GM23248 (cell line): ENCODE measurements around the gene DGKH. TPM values are rescaled to one million over a fixed set of nuclear protein-coding genes. Genes with fewer than 3 reads are reported as not detected.

ENCODE experiments used
- DNase-seq: peaks from one replicate; pipeline ENCODE4 v3.0.0-alpha.2; 2015
- H2AFZ ChIP-seq: fragments of 200-600 bp; sonication (generic); 2 replicates; pipeline ENCODE4 v1.6.1; 2016; ENCODE audit warnings: antibody characterized with exemption
- H3F3A ChIP-seq: fragments of 200-600 bp; sonication (generic); 2 replicates; pipeline ENCODE4 v1.6.1; 2016; ENCODE audit warnings: mild to moderate bottlenecking, antibody characterized with exemption, mixed run types; ENCODE audit not compliant: insufficient read depth
- H3K27ac ChIP-seq: fragments of 200-600 bp; sonication (generic); 2 replicates; pipeline ENCODE4 v1.5.1; 2016; ENCODE audit warnings: mild to moderate bottlenecking
- H3K27me3 ChIP-seq: fragments of 200-600 bp; sonication (generic); replicated peaks from 2 replicates; pipeline ENCODE4 v1.6.1; 2016; ENCODE audit warnings: mild to moderate bottlenecking; ENCODE audit not compliant: insufficient read depth
- H3K36me3 ChIP-seq: fragments of 200-600 bp; sonication (generic); 2 replicates; pipeline ENCODE4 v1.6.1; 2016; ENCODE audit warnings: low read depth, mild to moderate bottlenecking
- H3K4me1 ChIP-seq: fragments of 200-600 bp; sonication (generic); 2 replicates; pipeline ENCODE4 v1.6.1; 2016; ENCODE audit warnings: mild to moderate bottlenecking; ENCODE audit not compliant: insufficient read depth
- H3K4me2 ChIP-seq: fragments of 200-600 bp; sonication (generic); one replicate; pipeline ENCODE4 v1.6.1; 2016; ENCODE audit warnings: mild to moderate bottlenecking; ENCODE audit not compliant: unreplicated experiment
- H3K4me3 ChIP-seq: fragments of 200-600 bp; sonication (generic); 2 replicates; pipeline ENCODE4 v1.5.1; 2016; ENCODE audit warnings: mild to moderate bottlenecking
- H3K79me2 ChIP-seq: fragments of 200-600 bp; sonication (generic); 2 replicates; pipeline ENCODE4 v1.6.1; 2016; ENCODE audit warnings: mild to moderate bottlenecking; ENCODE audit not compliant: insufficient read depth
- H3K9ac ChIP-seq: fragments of 200-600 bp; sonication (generic); 2 replicates; pipeline ENCODE4 v1.6.1; 2016; ENCODE audit warnings: mild to moderate bottlenecking
- H3K9me2 ChIP-seq: fragments of 200-600 bp; sonication (generic); 2 replicates; pipeline ENCODE4 v1.6.1; 2016; ENCODE audit warnings: mixed run types, mild to moderate bottlenecking, moderate library complexity; ENCODE audit not compliant: insufficient read depth
- H3K9me3 ChIP-seq: fragments of 200-600 bp; sonication (generic); one replicate; pipeline ENCODE4 v1.6.1; 2017; ENCODE audit warnings: low read depth
- H4K20me1 ChIP-seq: fragments of 200-600 bp; sonication (generic); 2 replicates; pipeline ENCODE4 v1.6.0; 2016; ENCODE audit not compliant: insufficient read depth
- EZH2 ChIP-seq: fragments of 200-600 bp; sonication (generic); IDR thresholded peaks from 2 replicates; pipeline ENCODE4 v1.6.1; 2018; ENCODE audit warnings: antibody characterized with exemption, mild to moderate bottlenecking; ENCODE audit not compliant: insufficient read depth, poor library complexity, severe bottlenecking
- EZH2phosphoT487 ChIP-seq: fragments of 200-600 bp; sonication (generic); IDR thresholded peaks from 2 replicates; pipeline ENCODE4 v1.6.1; 2018; ENCODE audit warnings: antibody characterized with exemption, moderate library complexity, mild to moderate bottlenecking, low read depth; ENCODE audit not compliant: insufficient read depth
- WGBS, 2 experiments: methylation state at CpG; one replicate each; pipeline ENCODE4 v1.1.6; 2015 to 2017; ENCODE audit warnings: low lambda C conversion rate in 2 of 2, low coverage in 1 of 2; ENCODE audit errors: missing lambda C conversion rate in 2 of 2; 5-methylcytosine and 5-hydroxymethylcytosine counted together
- in situ Hi-C: fragments of 300-500 bp; cut with MboI; formaldehyde crosslinking; loops from 2 replicates; pipeline ENCODE4 v1.15.0; 2020
- polyA plus RNA-seq: library from polyadenylated mRNA; unstranded; fragments of >200 nt; fragmentation: Nextera tagmentation; extraction: Ambion mirVana; gene quantifications from 2 replicates; pipeline ENCODE4 v1.2.1, GENCODE V29; 2016
- total RNA-seq: library from RNA; depleted of rRNA; stranded (reverse); fragments of >200 nt; shearing (Covaris generic); gene quantifications from 2 replicates; pipeline ENCODE4 v1.2.3, GENCODE V29; 2014

The DGKH gene
- total and polyA plus RNA-seq, 2 experiments from 2014 or later: 1.4 to 7.1 TPM

- Histone ChIP-seq H3K9me2 (no peaks in the 10 kb centered on the region), H3K79me2 (peaks cover 63% of the 10 kb centered on the region), H3F3A (no peaks in the 10 kb centered on the region), H3K4me3 (no peak overlapping the region), H3K27ac (no peak overlapping the region), H3K9me3 (no peaks in the 10 kb centered on the region), H3K4me2 (no peak overlapping the region), H3K36me3 (no peaks in the 10 kb centered on the region), H3K9ac (no peak overlapping the region), H3K27me3 (no peaks in the 10 kb centered on the region), H3K4me1 (0 out of 2 replicates have a peak, but pooled peaks cover 8% of the 10 kb centered on the region), H2AFZ (no peak overlapping the region), H4K20me1 (0 out of 2 replicates have a peak, but pooled peaks cover 3% of the 10 kb centered on the region)
- no peak for DNase-seq
- in situ Hi-C loops: loop anchor here (10.0 kb wide), 1 partner anchor 725 kb away; no protein-coding TSS in a partner anchor
- 93 to 98% methylated on average over 1 of the region's 1 CpG for WGBS, 2 experiments
- no peak for TF ChIP-seq EZH2
- no peak for TF ChIP-seq EZH2phosphoT487
Observed at GRCh38 chr13:42119875-42120274, 71.4 kb downstream of the DGKH start.

- H3K9ac ChIP-seq: no peak overlapping the region
- H3F3A ChIP-seq: no peaks in the 10 kb centered on the region
- in situ Hi-C loops: no loop called here
- no peaks in the 10 kb centered on the region for H3K9me3 ChIP-seq
- peaks cover 50% of the 10 kb centered on the region for H3K79me2 ChIP-seq
- no peaks in the 10 kb centered on the region for H3K4me1 ChIP-seq
- H2AFZ ChIP-seq: no peak overlapping the region
- no peak overlapping the region for H3K4me2 ChIP-seq
- H3K27ac ChIP-seq: no peak overlapping the region
- no peak overlapping the region for H3K4me3 ChIP-seq
- no peaks in the 10 kb centered on the region for H3K27me3 ChIP-seq
- H3K9me2 ChIP-seq: no peaks in the 10 kb centered on the region
- WGBS, 2 experiments: 93 to 96% methylated on average over 2 of the region's 2 CpGs
- no peak for DNase-seq
- H3K36me3 ChIP-seq: peaks cover under 1% of the 10 kb centered on the region; the same call in 1 of the 2 replicates
- H4K20me1 ChIP-seq: 0 out of 2 replicates have a peak, but pooled peaks cover 3% of the 10 kb centered on the region
- no peak for TF ChIP-seq EZH2
- no peak for TF ChIP-seq EZH2phosphoT487
Observed at GRCh38 chr13:42123600-42123999, 75.2 kb downstream of the DGKH start.

GRCh38 chr13:42125046-42125445 lies 76.6 kb downstream of the DGKH start:
- 97 to 100% methylated on average over 2 of the region's 2 CpGs for WGBS, 2 experiments
- H3F3A ChIP-seq: no peaks in the 10 kb centered on the region
- 0 out of 2 replicates have a peak, but pooled peaks cover 3% of the 10 kb centered on the region for H4K20me1 ChIP-seq
- H3K27ac ChIP-seq: no peak overlapping the region
- H3K36me3 ChIP-seq: peaks cover 8% of the 10 kb centered on the region; the same call in 1 of the 2 replicates
- no peak overlapping the region for H3K4me3 ChIP-seq
- H3K9me3 ChIP-seq: no peaks in the 10 kb centered on the region
- TF ChIP-seq EZH2phosphoT487 (no peak), EZH2 (no peak)
- no peaks in the 10 kb centered on the region for H3K9me2 ChIP-seq
- H3K4me1 ChIP-seq: no peaks in the 10 kb centered on the region
- no peak overlapping the region for H3K9ac ChIP-seq
- no peaks in the 10 kb centered on the region for H3K27me3 ChIP-seq
- in situ Hi-C loops: no loop called here
- H3K4me2 ChIP-seq: no peak overlapping the region
- no peak overlapping the region for H2AFZ ChIP-seq
- DNase-seq: no peak
- peaks cover 41% of the 10 kb centered on the region for H3K79me2 ChIP-seq

- H3K9me3 ChIP-seq: no peaks in the 10 kb centered on the region
- no peaks in the 10 kb centered on the region for H3K9me2 ChIP-seq
- no peaks in the 10 kb centered on the region for H3K4me1 ChIP-seq
- H3K27me3 ChIP-seq: no peaks in the 10 kb centered on the region
- H3K36me3 ChIP-seq: peaks cover 9% of the 10 kb centered on the region; the same call in 1 of the 2 replicates
- in situ Hi-C loops: no loop called here
- TF ChIP-seq EZH2phosphoT487 (no peak), EZH2 (no peak)
- no peak overlapping the region for H2AFZ ChIP-seq
- H3K4me2 ChIP-seq: no peak overlapping the region
- no peak for DNase-seq
- no peak overlapping the region for H3K4me3 ChIP-seq
- H3K79me2 ChIP-seq: peaks cover 41% of the 10 kb centered on the region
- no peak overlapping the region for H3K9ac ChIP-seq
- 0 out of 2 replicates have a peak, but pooled peaks cover 3% of the 10 kb centered on the region for H4K20me1 ChIP-seq
- no peak overlapping the region for H3K27ac ChIP-seq
- 95 to 98% methylated on average over 3 of the region's 3 CpGs for WGBS, 2 experiments
- no peaks in the 10 kb centered on the region for H3F3A ChIP-seq
Observed at GRCh38 chr13:42127047-42127446, 78.6 kb downstream of the DGKH start.
